HG03095 (cell line): ENCODE measurements around the gene GATAD2B.
"Not testable (repeated sequence)": the region's sequence is repeated elsewhere in the genome, so short reads cannot be mapped to it uniquely, and the experiment has no call there.

Source experiments
- ATAC-seq: cut with Tn5 transposase; IDR thresholded peaks from one replicate; pipeline ENCODE4 v1.9.1; 2021; ENCODE audit warnings: moderate library complexity; ENCODE audit not compliant: unreplicated experiment

Gene GATAD2B

DNA sequence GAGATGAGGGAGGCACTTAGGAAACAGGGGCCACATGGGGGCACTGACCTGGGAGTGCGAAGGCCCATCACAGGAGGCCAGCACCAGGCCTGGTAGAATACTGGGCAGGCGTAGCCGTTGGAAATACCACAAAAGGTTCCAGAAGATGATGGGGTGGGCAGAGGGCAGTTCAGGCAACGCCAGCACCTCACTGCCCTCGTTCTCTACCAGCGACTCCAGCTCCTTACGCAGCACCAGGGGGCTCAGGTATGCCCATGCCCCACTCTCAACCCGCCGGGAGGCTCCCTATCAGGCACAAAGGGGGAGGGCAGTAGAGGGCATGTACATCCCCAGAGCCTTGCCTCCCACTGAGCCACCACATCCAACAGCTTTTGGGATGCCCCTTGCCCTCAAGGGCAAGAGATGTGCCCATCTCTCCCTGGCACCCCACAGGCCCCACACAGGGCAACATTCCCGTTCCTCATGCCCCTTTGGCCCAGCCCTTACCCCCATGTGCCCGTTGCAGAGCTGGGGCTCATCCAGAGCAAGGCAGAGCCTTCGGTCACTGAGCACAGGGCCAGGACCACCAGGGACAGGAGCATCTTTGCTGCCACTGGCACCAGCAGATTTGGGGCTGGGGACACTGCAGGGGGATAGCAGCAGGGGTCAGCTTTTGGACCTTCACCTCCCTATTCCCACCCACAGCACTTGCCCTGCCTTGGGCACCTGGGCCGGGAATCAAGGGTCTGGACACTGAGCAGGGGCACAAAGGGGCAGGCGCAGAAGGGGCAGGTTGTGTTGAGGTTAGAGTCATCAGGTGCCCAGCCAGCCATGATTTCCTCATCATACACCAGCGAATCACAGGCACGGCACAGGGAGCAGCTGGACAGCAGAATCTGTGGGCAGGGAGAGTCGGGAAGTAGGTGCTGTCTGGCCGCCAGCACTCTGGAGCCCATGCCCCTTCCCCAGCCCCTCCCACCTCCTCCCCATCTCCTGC lies 9.7 kb upstream of the GATAD2B start:
- no peak for ATAC-seq

DNA sequence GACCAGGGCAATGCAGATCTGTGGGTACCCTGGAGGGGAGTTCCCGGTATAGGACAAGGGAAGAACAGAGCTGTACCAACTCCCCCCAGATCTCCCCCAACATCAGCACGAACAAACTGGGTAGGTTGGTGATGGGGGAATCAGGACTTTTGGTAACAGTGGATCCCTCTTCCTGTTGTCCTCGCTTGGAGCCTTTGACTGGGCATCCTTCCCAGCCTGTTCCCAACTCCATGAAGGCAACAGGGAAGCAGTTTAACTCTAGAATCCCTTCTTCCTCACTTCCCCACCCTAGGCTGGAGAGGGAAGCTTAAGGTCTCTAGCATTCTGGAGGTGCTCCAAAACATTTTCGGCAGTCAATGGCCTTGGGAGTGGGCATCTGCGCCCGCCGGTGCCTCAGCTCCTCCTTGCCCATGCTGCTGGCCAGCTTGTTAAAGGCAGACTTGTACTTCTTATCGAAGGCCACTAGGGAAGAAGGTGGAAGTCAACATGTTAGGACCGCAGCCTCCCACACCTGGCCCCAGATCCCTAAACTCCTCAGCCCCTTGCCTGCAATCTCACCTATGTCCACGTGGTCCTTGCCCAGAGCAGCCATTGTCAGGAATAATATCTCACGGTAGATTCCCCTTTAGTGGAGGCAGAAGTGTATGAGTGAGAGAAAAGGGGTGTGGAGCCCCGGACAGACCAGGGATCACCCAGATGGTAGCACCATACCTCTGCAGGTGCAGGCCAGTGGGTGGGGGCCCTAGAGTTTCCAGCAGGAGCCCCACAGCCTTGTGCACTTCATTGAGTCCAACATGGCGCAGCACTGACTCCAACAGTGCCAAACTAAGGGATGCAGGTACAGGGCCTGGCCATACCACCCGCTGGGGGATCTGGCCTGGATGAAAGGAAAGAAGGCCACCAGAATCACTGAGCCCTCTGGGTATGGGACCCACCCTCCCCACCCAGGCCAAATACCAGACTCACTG lies 7.5 kb upstream of the GATAD2B start:
- ATAC-seq = no peak

DNA sequence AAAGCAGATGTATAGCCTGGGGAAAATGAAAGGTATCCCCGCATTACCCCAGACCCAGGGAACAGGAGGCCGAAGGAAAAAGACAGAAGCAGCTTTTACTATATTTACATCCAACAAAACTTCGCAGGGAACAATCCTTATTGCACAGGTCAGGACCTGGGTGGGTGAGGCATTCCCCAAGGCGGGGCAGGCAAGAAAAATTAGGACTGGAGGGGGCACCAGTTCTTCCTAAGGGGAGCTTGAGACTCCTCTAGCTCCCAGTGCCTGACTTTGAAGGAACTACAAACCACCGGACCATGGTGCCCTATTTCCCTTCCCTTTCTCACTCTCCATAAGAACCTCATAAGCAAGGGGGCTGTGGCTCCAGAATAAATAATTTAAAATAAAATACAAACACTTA lies 6.7 kb upstream of the GATAD2B start:
- no peak for ATAC-seq

DNA sequence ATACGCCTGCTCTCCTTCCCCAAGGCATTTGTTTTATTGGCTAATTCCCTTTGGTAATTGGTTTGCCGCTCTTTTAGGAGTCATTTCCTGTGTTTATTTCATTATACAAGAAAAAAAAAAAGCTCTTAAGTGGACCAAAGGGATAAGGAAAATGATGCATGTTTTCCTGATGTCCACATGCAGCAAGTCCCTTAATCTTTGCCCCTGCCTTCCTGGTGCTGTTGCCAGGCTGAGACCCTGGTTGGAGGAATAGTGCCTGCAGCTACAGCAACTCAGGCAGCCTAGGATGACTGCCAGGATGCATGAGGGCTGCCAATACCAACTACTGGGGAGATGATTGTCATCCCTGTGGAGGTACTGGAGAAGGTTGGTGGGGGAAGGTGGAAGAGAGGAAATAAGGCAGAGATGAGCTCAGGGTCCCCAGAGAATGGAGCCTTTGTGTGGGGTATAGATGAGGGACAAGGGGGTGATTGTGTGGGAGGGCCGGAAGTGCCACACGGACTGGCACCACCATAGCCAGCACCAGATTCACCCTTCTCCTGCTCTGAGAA lies 6.1 kb upstream of the GATAD2B start:
- no peak for ATAC-seq

DNA sequence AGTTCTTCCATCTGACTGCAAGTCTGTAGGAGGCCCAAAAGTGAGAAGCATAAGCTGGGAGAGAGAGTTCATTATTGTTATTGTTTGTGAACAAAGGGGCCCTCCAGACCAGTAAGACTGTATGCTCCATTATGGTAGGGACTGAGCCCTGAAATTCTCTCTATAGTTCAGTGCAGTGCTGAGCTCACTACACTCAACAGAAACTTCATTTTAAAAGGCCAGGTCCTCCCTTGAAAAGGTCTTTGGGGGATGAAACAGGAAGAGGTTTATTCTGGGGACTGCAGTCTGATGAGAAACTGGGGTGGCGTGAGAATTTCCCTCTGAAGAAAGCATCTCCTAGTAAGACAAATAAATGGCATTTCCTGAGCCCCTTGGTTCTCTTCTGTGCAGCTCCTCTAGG lies 5.5 kb upstream of the GATAD2B start:
- no peak for ATAC-seq

DNA sequence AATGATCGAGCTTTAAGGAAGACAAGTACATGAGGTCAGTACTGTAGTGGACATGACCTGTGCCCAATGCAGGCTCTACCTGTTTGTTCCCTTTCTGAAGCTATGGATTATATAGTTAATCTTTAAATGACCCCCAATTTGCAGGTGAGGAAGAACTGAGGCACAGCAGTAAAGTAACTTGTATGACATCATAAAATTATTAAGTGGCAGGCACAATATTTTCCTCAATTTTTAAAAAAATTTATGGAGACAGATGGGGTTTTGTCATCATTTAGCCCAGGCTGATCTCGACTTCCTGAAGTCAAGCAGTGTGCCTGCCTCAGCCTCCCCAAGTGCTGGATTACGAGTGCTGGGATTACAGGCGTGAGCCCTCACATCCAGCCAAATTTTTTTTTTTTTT lies 3.6 kb upstream of the GATAD2B start:
- ATAC-seq = no peak

DNA sequence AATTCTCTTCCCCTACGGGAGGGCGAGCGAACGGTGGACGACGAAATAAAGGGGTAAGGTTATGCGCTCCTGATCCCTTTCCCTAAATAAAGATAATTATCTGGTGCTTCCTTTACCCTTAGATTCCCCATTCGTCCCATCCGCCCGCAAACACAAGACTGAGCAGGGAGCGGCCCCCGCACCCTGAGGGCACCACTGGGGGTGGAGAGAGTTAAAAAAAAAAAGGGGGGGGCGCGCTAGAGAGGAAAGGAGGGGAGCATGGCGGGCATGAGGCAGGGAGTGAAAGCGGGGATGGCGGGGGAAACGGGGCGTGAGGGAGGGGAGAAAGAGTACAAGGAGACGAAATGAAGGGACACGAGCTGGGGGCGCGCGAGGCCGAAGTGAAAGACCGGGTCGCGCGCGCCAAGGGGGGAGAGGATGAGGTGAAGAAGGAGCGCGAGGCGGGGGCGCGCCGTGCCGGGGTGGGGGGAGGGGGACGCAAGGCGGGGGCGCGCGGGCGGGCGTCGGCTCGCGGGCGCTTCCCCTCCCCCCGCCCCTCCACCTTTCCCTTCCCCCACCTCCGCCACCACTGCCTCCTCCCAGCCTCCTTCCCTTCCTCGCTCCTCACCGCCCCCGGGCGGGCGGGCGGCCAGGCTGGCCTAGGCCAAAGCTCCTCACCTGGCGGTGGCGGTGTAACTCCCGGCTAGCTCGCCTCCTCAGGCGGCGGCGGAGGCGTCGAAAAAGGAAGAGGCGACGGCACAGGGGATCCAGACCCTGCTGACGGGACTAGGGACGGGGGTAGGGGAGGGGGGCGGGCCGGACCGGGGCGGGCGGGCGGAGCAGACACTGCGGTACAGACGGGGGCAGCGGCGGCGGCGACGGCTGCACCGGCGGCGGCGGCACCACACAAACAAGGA lies 448 bp downstream of the GATAD2B start:
- peak; percentile 18 for ATAC-seq

DNA sequence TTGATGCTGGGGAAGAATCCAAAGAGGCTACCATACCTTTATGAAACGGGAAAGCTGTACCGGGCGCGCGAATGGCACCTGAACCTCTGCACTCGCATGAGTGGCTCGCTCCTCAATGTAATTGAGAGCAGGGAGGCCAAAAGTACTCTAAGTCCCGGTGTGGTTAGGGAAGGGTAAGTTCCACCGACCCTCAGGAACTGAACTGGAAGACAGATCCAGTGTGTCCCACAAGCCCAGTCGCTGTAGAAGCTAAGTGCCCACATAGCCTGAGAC lies 1.0 kb downstream of the GATAD2B start:
- no peak for ATAC-seq

DNA sequence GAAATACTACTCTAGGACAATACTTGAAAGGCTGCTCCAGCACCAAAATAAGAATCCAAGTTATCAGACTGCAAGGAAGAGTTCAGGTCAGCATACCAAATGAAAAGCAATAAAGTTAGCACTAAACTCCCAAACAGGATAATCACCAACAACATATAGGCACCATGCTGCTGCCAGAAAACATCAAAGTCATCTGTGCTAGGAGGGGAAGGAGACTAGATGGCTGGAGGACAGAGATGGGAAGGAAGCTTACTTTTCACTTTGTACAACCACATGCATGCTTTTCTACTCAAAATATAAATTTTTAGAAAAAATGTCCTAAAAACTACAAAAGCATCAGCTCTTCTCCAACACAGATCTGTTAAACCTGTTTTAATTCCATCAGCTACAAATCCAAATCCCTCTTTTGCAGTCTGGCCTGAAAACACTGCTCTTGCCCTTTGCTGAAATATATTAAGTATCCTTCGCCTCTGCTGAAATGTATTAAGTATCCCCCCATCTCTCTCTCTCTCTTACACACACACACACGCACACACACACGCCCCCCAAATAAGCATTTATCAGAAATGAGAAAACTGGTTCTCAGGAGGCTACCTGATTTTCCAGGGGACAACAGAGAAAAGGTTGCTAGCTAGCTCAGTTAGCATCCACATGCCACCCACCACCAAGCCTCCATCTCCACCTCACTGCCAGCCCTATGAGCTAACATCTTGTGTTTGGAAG lies 1.5 kb downstream of the GATAD2B start:
- no peak for ATAC-seq

DNA sequence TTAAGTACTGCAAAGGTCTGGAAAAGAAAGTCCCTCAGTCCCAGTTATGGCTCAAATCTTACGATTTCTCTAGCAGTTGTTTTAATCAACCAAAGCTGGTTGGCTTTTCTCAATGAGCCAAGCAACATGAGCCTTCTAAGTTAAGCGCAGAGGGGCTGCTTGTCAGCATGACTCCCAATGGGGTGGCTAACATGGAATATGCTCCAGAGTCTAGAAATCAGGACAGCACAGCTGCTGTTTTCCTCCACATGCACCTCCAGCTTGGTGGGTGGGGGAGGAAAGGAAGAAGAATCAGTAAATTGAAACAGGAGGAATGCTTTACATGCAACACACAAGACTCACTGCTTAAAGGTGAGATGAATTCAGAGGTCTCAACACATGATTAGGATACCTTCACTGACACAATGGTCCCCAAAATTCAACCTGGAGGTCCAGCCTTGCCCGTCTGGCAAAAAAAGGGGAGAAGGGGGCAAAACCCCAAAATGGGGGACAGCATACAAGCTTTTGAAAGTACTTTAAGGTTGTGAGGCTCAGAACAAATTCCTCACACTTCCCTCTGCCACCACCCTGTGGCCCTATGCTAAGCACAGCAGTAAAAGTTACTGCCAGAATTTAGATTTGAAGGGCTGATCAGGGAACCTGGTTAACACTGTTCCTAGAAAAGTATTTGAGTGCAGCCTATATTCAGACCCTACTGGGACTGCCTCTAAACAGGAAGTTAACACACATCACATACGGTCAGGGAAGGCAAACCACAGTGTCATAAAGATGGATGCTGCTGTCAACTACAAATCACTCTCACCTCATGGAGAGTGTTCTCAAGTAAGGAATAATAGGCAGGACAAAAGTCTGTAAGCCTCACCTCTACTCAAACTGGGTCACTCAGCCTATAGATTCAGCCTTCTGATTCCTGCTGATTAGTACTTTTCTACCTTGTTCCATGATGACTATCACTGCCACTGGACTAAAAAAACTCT lies 2.6 kb downstream of the GATAD2B start:
- no peak for ATAC-seq

DNA sequence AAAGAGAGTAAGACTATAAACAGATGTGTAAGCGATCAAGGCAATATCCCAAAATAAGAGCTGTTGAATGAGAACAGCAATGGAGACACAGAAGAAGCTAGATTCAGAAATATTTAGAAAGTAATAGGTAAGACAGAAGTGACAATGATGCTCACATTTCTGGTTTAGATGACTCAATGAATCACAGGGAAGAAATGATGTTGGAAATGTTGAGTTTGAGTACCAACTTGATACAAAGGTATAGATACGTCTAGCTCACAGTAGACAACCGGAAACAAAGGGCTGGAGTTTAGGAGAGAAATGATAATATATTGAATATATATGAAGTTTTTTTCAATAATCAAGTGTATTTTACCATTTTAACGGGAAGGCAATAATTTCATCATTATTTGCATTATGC lies 6.5 kb downstream of the GATAD2B start:
- no peak for ATAC-seq

DNA sequence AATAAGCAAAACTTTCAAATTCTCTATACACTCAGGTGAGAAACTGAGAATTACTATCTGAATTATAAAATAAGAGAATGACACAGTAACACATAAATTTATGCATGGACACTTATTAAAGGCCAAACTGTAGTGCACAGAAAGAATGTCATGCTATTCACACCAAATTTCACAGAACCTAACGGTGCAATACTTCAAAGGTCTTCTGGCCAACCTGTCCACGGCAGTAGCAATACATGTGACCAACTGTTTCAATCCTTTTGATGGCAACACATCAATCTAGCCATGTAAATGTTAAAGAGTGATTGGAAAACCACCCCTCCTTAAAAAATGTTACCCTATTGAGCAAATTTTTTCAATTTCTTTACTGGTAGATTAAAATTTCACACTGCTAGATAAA lies 10.4 kb downstream of the GATAD2B start:
- no peak for ATAC-seq

DNA sequence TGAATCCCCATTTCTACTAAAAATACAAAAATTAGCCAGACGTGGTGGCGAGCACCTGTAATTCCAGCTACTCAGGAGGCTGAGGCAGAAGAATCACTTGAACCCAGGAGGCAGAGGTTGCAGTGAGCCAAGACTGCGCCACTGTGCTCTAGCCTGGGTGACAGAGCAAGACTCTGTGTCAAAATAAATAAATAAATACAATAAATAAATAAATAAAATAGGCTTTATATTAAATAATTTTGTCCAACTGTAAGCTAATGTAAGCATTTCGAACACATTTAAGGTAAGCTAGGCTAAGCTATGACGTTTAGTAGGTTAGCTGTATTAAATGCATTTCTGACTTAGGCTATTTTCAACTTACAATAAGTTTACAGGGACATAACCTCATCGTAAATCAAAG lies 12.2 kb downstream of the GATAD2B start:
- not testable (repeated sequence) for ATAC-seq

DNA sequence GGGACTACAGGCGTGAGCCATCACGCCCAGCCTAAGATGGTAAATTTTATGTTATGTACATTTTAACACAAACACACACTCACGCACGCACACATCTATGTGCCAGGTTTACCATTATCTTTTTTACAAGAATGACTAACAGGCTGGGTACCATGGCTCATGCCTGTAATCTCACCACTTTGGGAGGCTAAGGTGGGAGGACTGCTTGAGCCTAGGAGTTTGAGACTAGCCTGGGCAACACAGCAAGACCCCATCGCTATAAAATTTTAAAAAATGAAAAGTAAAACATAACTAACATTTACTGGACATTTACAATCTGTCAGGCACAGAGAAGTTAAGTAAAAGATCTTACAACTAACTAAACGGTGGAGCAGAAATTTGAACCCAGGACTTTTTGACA lies 14.7 kb downstream of the GATAD2B start:
- ATAC-seq = no peak

DNA sequence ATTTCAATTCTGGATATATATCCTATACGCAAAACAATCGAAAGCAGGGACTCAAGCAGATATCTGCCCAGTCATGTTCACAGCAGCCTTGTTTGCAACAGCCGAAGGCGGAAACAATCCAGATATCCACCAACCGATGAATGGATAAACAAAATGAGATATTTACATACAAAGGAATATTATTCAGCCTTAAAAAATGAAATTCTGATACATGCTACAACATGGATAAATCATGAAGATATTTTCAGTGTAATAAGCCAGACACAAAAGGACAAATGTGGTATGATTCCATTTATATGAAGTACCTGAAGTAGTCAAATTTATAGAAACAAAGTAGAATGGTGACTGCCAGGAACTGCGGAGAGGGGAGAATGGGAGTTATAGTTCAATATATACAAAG lies 15.6 kb downstream of the GATAD2B start:
- ATAC-seq = no peak

DNA sequence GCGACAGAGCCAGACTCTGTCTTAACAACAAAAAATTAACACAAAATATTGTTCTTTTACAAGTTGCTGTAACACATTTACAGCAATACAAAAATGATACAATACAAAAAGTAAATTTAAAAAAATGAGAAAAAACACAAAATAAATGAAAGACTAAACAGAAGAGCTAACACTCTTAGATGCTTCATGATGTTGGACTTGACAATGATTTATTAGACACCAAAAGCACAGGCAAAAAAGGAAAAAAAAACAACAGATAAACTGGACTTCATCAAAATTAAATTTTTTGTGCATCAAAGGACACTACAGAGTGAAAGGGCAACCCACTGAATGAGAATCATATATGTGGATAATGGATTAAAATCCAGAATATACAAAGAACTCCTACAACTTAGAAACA lies 16.4 kb downstream of the GATAD2B start:
- ATAC-seq = no peak

DNA sequence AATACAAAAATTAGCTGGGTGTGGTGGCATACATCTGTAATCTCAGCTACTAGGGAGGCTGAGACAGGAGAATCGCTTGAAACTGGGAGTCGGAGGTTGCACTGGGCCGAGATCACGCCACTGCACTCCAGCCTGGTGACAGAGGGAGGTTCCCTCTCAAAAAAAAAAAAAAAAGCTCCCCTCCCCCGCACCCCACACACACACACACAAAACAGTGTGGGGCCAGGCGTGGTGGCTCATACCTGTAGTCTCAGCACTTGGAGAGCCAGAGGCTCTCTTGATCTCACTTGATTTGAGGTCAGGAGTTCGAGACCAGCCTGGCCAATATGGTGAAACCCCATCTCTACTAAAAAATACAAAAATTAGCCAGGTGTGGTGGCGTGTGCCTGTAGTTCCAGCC lies 16.9 kb downstream of the GATAD2B start:
- not testable (repeated sequence) for ATAC-seq

DNA sequence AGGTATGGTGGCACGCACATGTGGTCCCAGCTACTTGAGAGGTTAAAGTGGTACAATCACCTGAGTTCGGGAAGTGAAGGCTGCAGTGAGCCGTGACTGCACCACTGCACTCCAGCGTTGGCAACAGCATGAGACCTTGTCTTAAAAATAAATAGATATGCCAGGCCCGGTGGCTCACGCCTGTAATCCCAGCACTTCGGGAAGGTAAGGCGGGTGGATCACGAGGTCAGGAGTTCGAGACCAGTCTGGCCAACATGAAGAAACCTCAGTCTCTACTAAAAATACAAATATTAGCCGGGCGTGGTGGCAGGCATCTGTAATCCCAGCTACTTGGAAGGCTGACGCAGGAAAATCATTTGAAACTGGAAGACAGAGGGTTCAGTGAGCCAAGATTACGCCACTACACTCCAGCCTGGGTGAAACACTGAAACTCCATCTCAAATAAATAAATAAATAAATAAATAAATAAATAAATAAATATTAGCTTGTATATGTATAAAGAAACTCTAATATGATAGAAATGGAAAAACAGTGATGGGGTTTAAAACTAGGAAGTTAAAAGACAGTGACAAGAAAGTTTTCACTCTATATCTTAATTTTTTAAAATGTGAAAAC lies 18.8 kb downstream of the GATAD2B start:
- no peak for ATAC-seq
